HepG2 (cell line): ENCODE measurements around the gene MED4. TPM values are rescaled to one million over a fixed set of nuclear protein-coding genes. Genes with fewer than 3 reads are reported as not detected.

Experiments
- BRF2 ChIP-seq: sonication (generic); formaldehyde crosslinking; IDR thresholded peaks from 2 replicates; pipeline ENCODE4 v1.8.1; 2022; ENCODE audit warnings: mild to moderate bottlenecking, missing genetic modification reagents
- CENPBD1 ChIP-seq: sonication (generic); formaldehyde crosslinking; IDR thresholded peaks from 2 replicates; pipeline ENCODE4 v1.8.0; 2022; ENCODE audit warnings: missing genetic modification reagents, low read depth, mild to moderate bottlenecking, borderline replicate concordance
- EED ChIP-seq: sonication (generic); formaldehyde crosslinking; IDR thresholded peaks from 2 replicates; pipeline ENCODE4 v1.5.0; 2020; ENCODE audit warnings: mild to moderate bottlenecking, missing genetic modification reagents
- FOXA3 ChIP-seq: IDR thresholded peaks from 2 replicates; pipeline ENCODE4 v1.6.1; 2016; ENCODE audit warnings: missing genetic modification reagents, missing compliant biosample characterization
- HMGXB3 ChIP-seq: sonication (generic); formaldehyde crosslinking; IDR thresholded peaks from 2 replicates; pipeline ENCODE4 v1.4.0; 2020; ENCODE audit warnings: missing genetic modification reagents, borderline replicate concordance
- HNF1A ChIP-seq, 2 experiments: sonication (generic) in 1 of 2; formaldehyde crosslinking in 1 of 2; IDR thresholded peaks; 2 replicates each; pipeline versions ENCODE4 v1.4.0 to v1.6.1; 2016 to 2020; ENCODE audit warnings: borderline replicate concordance in 1 of 2, low read depth in 1 of 2, mild to moderate bottlenecking in 1 of 2, missing genetic modification reagents in 1 of 2
- NFIC ChIP-seq: IDR thresholded peaks from 2 replicates; pipeline ENCODE4 v1.6.1; 2012; ENCODE audit warnings: mild to moderate bottlenecking, low read length, inconsistent platforms
- RARG ChIP-seq: sonication (generic); formaldehyde crosslinking; IDR thresholded peaks from 2 replicates; pipeline ENCODE4 v1.4.0; 2020; ENCODE audit warnings: low read depth, mild to moderate bottlenecking, missing genetic modification reagents
- YEATS4 ChIP-seq: sonication (generic); formaldehyde crosslinking; IDR thresholded peaks from 2 replicates; pipeline ENCODE4 v1.4.0; 2020; ENCODE audit warnings: missing genetic modification reagents, borderline replicate concordance
- ZC3H4 ChIP-seq: sonication (generic); formaldehyde crosslinking; IDR thresholded peaks from 2 replicates; pipeline ENCODE4 v1.4.0; 2020; ENCODE audit warnings: missing genetic modification reagents, borderline replicate concordance
- ZFP91 ChIP-seq: sonication (generic); formaldehyde crosslinking; IDR thresholded peaks from 2 replicates; pipeline ENCODE4 v1.9.0; 2022; ENCODE audit warnings: missing genetic modification reagents, mild to moderate bottlenecking, borderline replicate concordance
- ZFX ChIP-seq: sonication (generic); formaldehyde crosslinking; IDR thresholded peaks from 2 replicates; pipeline ENCODE4 v1.4.0; 2020; ENCODE audit warnings: mild to moderate bottlenecking, low read depth, missing genetic modification reagents, moderate library complexity
- ZFY ChIP-seq: sonication (generic); formaldehyde crosslinking; IDR thresholded peaks from 2 replicates; pipeline ENCODE4 v1.4.0; 2020; ENCODE audit warnings: missing genetic modification reagents
- ZNF225 ChIP-seq: sonication (generic); formaldehyde crosslinking; IDR thresholded peaks from 2 replicates; pipeline ENCODE4 v1.4.0; 2020; ENCODE audit warnings: mild to moderate bottlenecking, missing genetic modification reagents
- ZNF33B ChIP-seq: sonication (generic); formaldehyde crosslinking; IDR thresholded peaks from 2 replicates; pipeline ENCODE4 v1.5.1; 2020; ENCODE audit warnings: mild to moderate bottlenecking, missing genetic modification reagents
- ZNF34 ChIP-seq: sonication (generic); formaldehyde crosslinking; IDR thresholded peaks from 2 replicates; pipeline ENCODE4 v1.4.0; 2020; ENCODE audit warnings: mild to moderate bottlenecking, missing genetic modification reagents, borderline replicate concordance
- polyA plus RNA-seq, 8 experiments: library from polyadenylated mRNA; depleted of rRNA in 3 of 8; stranded (reverse) in 7 of 8; unstranded in 1 of 8; fragments of >200 nt; fragmentation: Illumina TruSeq in 4 of 8; extraction: Trizol in 4 of 8; gene quantifications; 2 replicates each; pipeline versions ENCODE4 v1.2.1 to v1.2.3, GENCODE V29; 2011 to 2016; ENCODE audit warnings: low read depth in 4 of 8, missing spikeins in 1 of 8, mixed read lengths in 1 of 8; ENCODE audit not compliant: insufficient read depth in 1 of 8
- total RNA-seq, 5 experiments: library from RNA; depleted of rRNA; stranded (reverse); fragments of >200 nt; fragmentation: Illumina TruSeq; extraction: Trizol; gene quantifications; 2 replicates each; pipeline ENCODE4 v1.2.3, GENCODE V29; 2016; ENCODE audit warnings: low read depth in 1 of 5

The MED4 gene
- total and polyA plus RNA-seq, 2 of the 13 experiments (the other 11 are each of a cell fraction or from before 2014, with no cell fraction given) = 49.4 to 57.8 TPM

GRCh38 chr13:48094781-48095502 is at the start of gene MED4 (continued):
- TF ChIP-seq YEATS4 (CRISPR knock-in tag) (peak; percentile 82; the same call in 1 of the 2 replicates), BRF2 (CRISPR knock-in tag) (no peak), ZC3H4 (CRISPR knock-in tag) (no peak), ZNF225 (peak; percentile 87; the same call in 1 of the 2 replicates), FOXA3 (peak; percentile 63), ZNF34 (CRISPR knock-in tag) (no peak), EED (CRISPR knock-in tag) (no peak), ZFP91 (CRISPR knock-in tag) (peak; percentile 81), ZNF33B (CRISPR knock-in tag) (peak; percentile 84; the same call in 1 of the 2 replicates), NFIC (no peak), HMGXB3 (CRISPR knock-in tag) (0 out of 2 replicates have a peak, but pooled peaks have one; percentile 28), HNF1A (IDR thresholded peaks at IDR 0.05; ENCODE audit: low read depth) (no peak), HNF1A (CRISPR knock-in tag; IDR thresholded peaks at IDR 0.05; ENCODE audit: borderline replicate concordance) (no peak), ZFX (CRISPR knock-in tag) (peak; percentile 80), CENPBD1 (no peak), RARG (CRISPR knock-in tag) (no peak), ZFY (CRISPR knock-in tag) (peak; percentile 85)
